ENCODE data around the gene INPP5A. TPM values are rescaled to one million over a fixed set of nuclear protein-coding genes. Genes with fewer than 3 reads are reported as not detected.
"Not testable (repeated sequence)": the region's sequence is repeated elsewhere in the genome, so short reads cannot be mapped to it uniquely, and the experiment has no call there.

INPP5A gene
- total and polyA plus RNA-seq, 4 donors = 34.7 to 43.5 (median 41.2) TPM

- Histone ChIP-seq H3K27me3 (ENCODE audit: control insufficient read depth, insufficient read depth, low read length) (peaks cover 77% of the 10 kb centered on the region), H3K36me3 (ENCODE audit: control insufficient read depth, insufficient read depth, low read length) (peaks cover 12% of the 10 kb centered on the region), H3K4me1 (ENCODE audit: control insufficient read depth, insufficient read depth, low read length) (peaks cover 35% of the 10 kb centered on the region), H3K9me3 (ENCODE audit: control insufficient read depth, insufficient read depth, low read length) (no peaks in the 10 kb centered on the region), H3K27ac (ENCODE audit: low read depth, low read length) (no peak overlapping the region), H3K4me3 (ENCODE audit: low read depth, low read length) (no peak overlapping the region)
- WGBS (ENCODE audit: insufficient coverage) = 2% methylated on average over 58 of the region's 58 CpGs
- DNase-seq (ENCODE audit: low read depth in 4 of 6, low spot score in 6 of 6) = peak in 1 of 6 donors; percentile 21
These were observed 248.9 kb downstream of the INPP5A start for GRCh38 chr10:132786476-132786883.

GRCh38 chr10:132786884-132787494 lies 249.4 kb downstream of the INPP5A start:
- Histone ChIP-seq H3K4me1 (ENCODE audit: control insufficient read depth, insufficient read depth, low read length) (peaks cover 35% of the 10 kb centered on the region), H3K9me3 (ENCODE audit: control insufficient read depth, insufficient read depth, low read length) (no peaks in the 10 kb centered on the region), H3K27ac (ENCODE audit: low read depth, low read length) (no peak overlapping the region), H3K36me3 (ENCODE audit: control insufficient read depth, insufficient read depth, low read length) (peaks cover 7% of the 10 kb centered on the region), H3K27me3 (ENCODE audit: control insufficient read depth, insufficient read depth, low read length) (peaks cover 78% of the 10 kb centered on the region), H3K4me3 (ENCODE audit: low read depth, low read length) (no peak overlapping the region)
- 2% methylated on average over 80 of the region's 80 CpGs for WGBS (ENCODE audit: insufficient coverage)
- peak in 1 of 6 donors; percentile 14 for DNase-seq (ENCODE audit: low read depth in 4 of 6, low spot score in 6 of 6)

- under 1% methylated on average over 71 of the region's 80 CpGs for WGBS (ENCODE audit: insufficient coverage)
- Histone ChIP-seq H3K9me3 (ENCODE audit: control insufficient read depth, insufficient read depth, low read length) (no peaks in the 10 kb centered on the region), H3K36me3 (ENCODE audit: control insufficient read depth, insufficient read depth, low read length) (peaks cover 3% of the 10 kb centered on the region), H3K4me3 (ENCODE audit: low read depth, low read length) (no peak overlapping the region), H3K4me1 (ENCODE audit: control insufficient read depth, insufficient read depth, low read length) (peaks cover 35% of the 10 kb centered on the region), H3K27ac (ENCODE audit: low read depth, low read length) (no peak overlapping the region), H3K27me3 (ENCODE audit: control insufficient read depth, insufficient read depth, low read length) (peaks cover 78% of the 10 kb centered on the region)
- DNase-seq (ENCODE audit: low read depth in 4 of 6, low spot score in 6 of 6) = peak in 1 of 6 donors; percentile 31
These were observed 250.1 kb downstream of the INPP5A start for GRCh38 chr10:132787495-132788179.

GRCh38 chr10:132788180-132788830 lies 250.7 kb downstream of the INPP5A start:
- Histone ChIP-seq H3K27ac (ENCODE audit: low read depth, low read length) (no peak overlapping the region), H3K27me3 (ENCODE audit: control insufficient read depth, insufficient read depth, low read length) (peaks cover 76% of the 10 kb centered on the region)

GRCh38 chr10:132788831-132789219 lies 251.2 kb downstream of the INPP5A start:
- Histone ChIP-seq H3K9me3 (ENCODE audit: control insufficient read depth, insufficient read depth, low read length) (no peaks in the 10 kb centered on the region), H3K4me3 (ENCODE audit: low read depth, low read length) (no peak overlapping the region), H3K4me1 (ENCODE audit: control insufficient read depth, insufficient read depth, low read length) (peaks cover 41% of the 10 kb centered on the region), H3K27me3 (ENCODE audit: control insufficient read depth, insufficient read depth, low read length) (peaks cover 72% of the 10 kb centered on the region), H3K36me3 (ENCODE audit: control insufficient read depth, insufficient read depth, low read length) (no peaks in the 10 kb centered on the region), H3K27ac (ENCODE audit: low read depth, low read length) (no peak overlapping the region)
- WGBS (ENCODE audit: insufficient coverage) = 4% methylated on average over 30 of the region's 30 CpGs
- no peak for DNase-seq (ENCODE audit: low read depth in 4 of 6, low spot score in 6 of 6)

More at GRCh38 chr10:132788180-132788830, 250.7 kb downstream of the INPP5A start:
- H3K4me1 ChIP-seq (ENCODE audit: control insufficient read depth, insufficient read depth, low read length) = peaks cover 36% of the 10 kb centered on the region
- H3K9me3 ChIP-seq (ENCODE audit: control insufficient read depth, insufficient read depth, low read length) = no peaks in the 10 kb centered on the region
- DNase-seq (ENCODE audit: low read depth in 4 of 6, low spot score in 6 of 6) = peak in 1 of 6 donors; percentile 25
- H3K36me3 ChIP-seq (ENCODE audit: control insufficient read depth, insufficient read depth, low read length) = no peaks in the 10 kb centered on the region
- WGBS (ENCODE audit: insufficient coverage) = under 1% methylated on average over 78 of the region's 79 CpGs
- H3K4me3 ChIP-seq (ENCODE audit: low read depth, low read length) = no peak overlapping the region

- Histone ChIP-seq H3K27me3 (ENCODE audit: control insufficient read depth, insufficient read depth, low read length) (peaks cover 64% of the 10 kb centered on the region), H3K4me1 (ENCODE audit: control insufficient read depth, insufficient read depth, low read length) (peaks cover 43% of the 10 kb centered on the region), H3K4me3 (ENCODE audit: low read depth, low read length) (no peak overlapping the region), H3K9me3 (ENCODE audit: control insufficient read depth, insufficient read depth, low read length) (no peaks in the 10 kb centered on the region), H3K27ac (ENCODE audit: low read depth, low read length) (no peak overlapping the region), H3K36me3 (ENCODE audit: control insufficient read depth, insufficient read depth, low read length) (no peaks in the 10 kb centered on the region)
- no peak for DNase-seq (ENCODE audit: low read depth in 4 of 6, low spot score in 6 of 6)
- 74% methylated on average over 14 of the region's 15 CpGs for WGBS (ENCODE audit: insufficient coverage)
These were observed 252.1 kb downstream of the INPP5A start for GRCh38 chr10:132789659-132790148.

- Histone ChIP-seq H3K4me3 (ENCODE audit: low read depth, low read length) (no peak overlapping the region), H3K4me1 (ENCODE audit: control insufficient read depth, insufficient read depth, low read length) (peaks cover 38% of the 10 kb centered on the region), H3K27ac (ENCODE audit: low read depth, low read length) (no peak overlapping the region), H3K36me3 (ENCODE audit: control insufficient read depth, insufficient read depth, low read length) (no peaks in the 10 kb centered on the region), H3K9me3 (ENCODE audit: control insufficient read depth, insufficient read depth, low read length) (no peaks in the 10 kb centered on the region), H3K27me3 (ENCODE audit: control insufficient read depth, insufficient read depth, low read length) (peaks cover 61% of the 10 kb centered on the region)
- WGBS (ENCODE audit: insufficient coverage) = 65% methylated on average over 7 of the region's 7 CpGs
- DNase-seq (ENCODE audit: low read depth in 4 of 6, low spot score in 6 of 6) = no peak
These were observed 252.9 kb downstream of the INPP5A start for GRCh38 chr10:132790470-132790869.

GRCh38 chr10:132790934-132791829 lies 253.6 kb downstream of the INPP5A start:
- H3K27me3 ChIP-seq (ENCODE audit: control insufficient read depth, insufficient read depth, low read length) = peaks cover 60% of the 10 kb centered on the region
- H3K4me3 ChIP-seq (ENCODE audit: low read depth, low read length) = no peak overlapping the region
- no peaks in the 10 kb centered on the region for H3K9me3 ChIP-seq (ENCODE audit: control insufficient read depth, insufficient read depth, low read length)
- H3K36me3 ChIP-seq (ENCODE audit: control insufficient read depth, insufficient read depth, low read length) = no peaks in the 10 kb centered on the region
- 75% methylated on average over 25 of the region's 31 CpGs for WGBS (ENCODE audit: insufficient coverage)
- H3K27ac ChIP-seq (ENCODE audit: low read depth, low read length) = no peak overlapping the region
- no peak for DNase-seq (ENCODE audit: low read depth in 4 of 6, low spot score in 6 of 6)
- peaks cover 37% of the 10 kb centered on the region for H3K4me1 ChIP-seq (ENCODE audit: control insufficient read depth, insufficient read depth, low read length)

- H3K27ac ChIP-seq (ENCODE audit: low read depth, low read length); H3K36me3 ChIP-seq (ENCODE audit: control insufficient read depth, insufficient read depth, low read length); DNase-seq (ENCODE audit: low read depth in 4 of 6, low spot score in 6 of 6); H3K9me3 ChIP-seq (ENCODE audit: control insufficient read depth, insufficient read depth, low read length); H3K4me3 ChIP-seq (ENCODE audit: low read depth, low read length): not testable (repeated sequence)
- 96% methylated on average over 29 of the region's 33 CpGs for WGBS (ENCODE audit: insufficient coverage)
- peaks cover 51% of the 10 kb centered on the region for H3K27me3 ChIP-seq (ENCODE audit: control insufficient read depth, insufficient read depth, low read length)
- peaks cover 30% of the 10 kb centered on the region for H3K4me1 ChIP-seq (ENCODE audit: control insufficient read depth, insufficient read depth, low read length)
These were observed 254.5 kb downstream of the INPP5A start for GRCh38 chr10:132792099-132792498.
